Muscle layer of duodenum (tissue), 2 donors: ENCODE results near the gene ADGRL3.

ENCODE experiments used
- H3K27ac ChIP-seq: one replicate; pipeline ENCODE4 v1.7.0; 2013; ENCODE audit warnings: mild to moderate bottlenecking, low read length
- H3K27me3 ChIP-seq: one replicate; pipeline ENCODE4 v1.7.0; 2013; ENCODE audit warnings: low read depth, mild to moderate bottlenecking, control low read depth, low read length
- H3K36me3 ChIP-seq, 2 donors: one replicate each; pipeline ENCODE4 v1.7.0; 2013; ENCODE audit warnings: low read length in 2 of 2, control low read depth in 1 of 2, mild to moderate bottlenecking in 1 of 2; ENCODE audit not compliant: insufficient read depth in 2 of 2, control insufficient read depth in 1 of 2
- H3K4me1 ChIP-seq, 2 donors: one replicate each; pipeline ENCODE4 v1.7.0; 2013; ENCODE audit warnings: low read length in 2 of 2, mild to moderate bottlenecking in 2 of 2, control low read depth in 1 of 2, moderate library complexity in 1 of 2; ENCODE audit not compliant: insufficient read depth in 2 of 2, control insufficient read depth in 1 of 2
- H3K4me3 ChIP-seq, 2 donors: one replicate each; pipeline ENCODE4 v1.7.0; 2013; ENCODE audit warnings: low read length in 2 of 2, low read depth in 1 of 2, mild to moderate bottlenecking in 1 of 2
- H3K9me3 ChIP-seq, 2 donors: one replicate each; pipeline ENCODE4 v1.7.0; 2013; ENCODE audit warnings: low read length in 2 of 2, control low read depth in 1 of 2, mild to moderate bottlenecking in 1 of 2; ENCODE audit not compliant: control insufficient read depth in 1 of 2
- donor health status: healthy.

ADGRL3 gene

GRCh38 chr4:61292322-61292721 is 92.2 kb downstream of the ADGRL3 start:
- Histone ChIP-seq H3K4me3 (no peak overlapping the region), H3K9me3 (no peaks in the 10 kb centered on the region), H3K36me3 (no peaks in the 10 kb centered on the region), H3K4me1 (no peaks in the 10 kb centered on the region), H3K27ac (no peak overlapping the region), H3K27me3 (no peaks in the 10 kb centered on the region)

GRCh38 chr4:61293707-61294400 is 93.7 kb downstream of the ADGRL3 start:
- Histone ChIP-seq H3K9me3 (no peaks in the 10 kb centered on the region), H3K4me1 (no peaks in the 10 kb centered on the region), H3K36me3 (no peaks in the 10 kb centered on the region), H3K27me3 (no peaks in the 10 kb centered on the region), H3K27ac (no peak overlapping the region), H3K4me3 (no peak overlapping the region)

DNA sequence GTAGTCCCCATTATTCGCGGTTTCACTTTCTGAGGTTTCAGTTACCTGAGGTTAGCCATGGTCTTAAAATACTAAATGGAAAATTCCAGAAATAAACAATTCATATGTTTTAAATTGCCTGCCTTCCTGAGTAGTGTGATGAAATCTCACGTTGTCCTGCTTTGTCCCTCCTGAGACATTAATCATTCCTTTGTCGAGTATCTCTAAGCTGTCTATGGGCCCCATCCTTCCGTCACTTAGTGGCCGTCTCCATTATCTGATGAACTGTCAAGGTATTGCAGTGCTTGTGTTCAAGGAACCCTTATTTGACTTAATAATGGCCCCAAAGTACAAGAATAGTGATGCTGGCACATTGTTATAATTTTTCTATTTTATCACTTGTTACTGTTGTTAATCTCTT is 94.8 kb downstream of the ADGRL3 start:
- Histone ChIP-seq H3K4me3 (no peak overlapping the region), H3K36me3 (no peaks in the 10 kb centered on the region), H3K9me3 (no peaks in the 10 kb centered on the region), H3K27me3 (no peaks in the 10 kb centered on the region), H3K27ac (no peak overlapping the region), H3K4me1 (no peaks in the 10 kb centered on the region)

- no peak overlapping the region for H3K27ac ChIP-seq
- H3K4me3 ChIP-seq, result no peak overlapping the region
- H3K36me3 ChIP-seq, result no peaks in the 10 kb centered on the region
- H3K9me3 ChIP-seq, result no peaks in the 10 kb centered on the region
- H3K27me3 ChIP-seq, result no peaks in the 10 kb centered on the region
- H3K4me1 ChIP-seq, result no peaks in the 10 kb centered on the region
Measured at GRCh38 chr4:61296144-61296543, 96.0 kb downstream of the ADGRL3 start.

DNA sequence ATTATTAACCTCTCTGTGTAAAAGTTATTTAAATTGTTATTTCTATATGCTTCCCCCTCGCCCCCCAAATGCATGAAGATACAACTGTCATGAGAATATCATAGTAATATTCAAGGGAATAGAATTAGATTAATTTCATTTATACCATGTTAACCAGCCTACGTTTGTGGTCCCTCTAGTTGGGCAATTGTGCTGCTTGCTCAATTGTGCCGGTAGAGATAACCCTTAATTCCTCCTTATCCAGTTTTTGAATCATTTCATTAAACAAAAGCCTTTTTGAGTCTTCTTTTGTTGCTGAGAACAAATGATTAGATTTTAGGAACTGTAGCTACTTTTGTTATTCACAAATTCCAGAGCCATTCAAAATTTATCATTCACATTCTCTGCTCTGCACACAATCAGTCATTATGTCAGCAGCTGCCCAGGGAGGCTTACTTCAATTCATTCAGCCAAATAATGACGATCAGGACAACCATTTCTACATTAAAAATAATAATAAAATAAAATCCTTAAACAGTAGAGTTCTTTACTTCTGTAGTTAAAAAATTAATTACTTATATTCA is 98.1 kb downstream of the ADGRL3 start:
- H3K4me3 ChIP-seq, result no peak overlapping the region
- H3K27me3 ChIP-seq, result no peaks in the 10 kb centered on the region
- H3K27ac ChIP-seq, result no peak overlapping the region
- H3K9me3 ChIP-seq, result no peaks in the 10 kb centered on the region
- no peaks in the 10 kb centered on the region for H3K36me3 ChIP-seq
- H3K4me1 ChIP-seq, result no peaks in the 10 kb centered on the region

DNA sequence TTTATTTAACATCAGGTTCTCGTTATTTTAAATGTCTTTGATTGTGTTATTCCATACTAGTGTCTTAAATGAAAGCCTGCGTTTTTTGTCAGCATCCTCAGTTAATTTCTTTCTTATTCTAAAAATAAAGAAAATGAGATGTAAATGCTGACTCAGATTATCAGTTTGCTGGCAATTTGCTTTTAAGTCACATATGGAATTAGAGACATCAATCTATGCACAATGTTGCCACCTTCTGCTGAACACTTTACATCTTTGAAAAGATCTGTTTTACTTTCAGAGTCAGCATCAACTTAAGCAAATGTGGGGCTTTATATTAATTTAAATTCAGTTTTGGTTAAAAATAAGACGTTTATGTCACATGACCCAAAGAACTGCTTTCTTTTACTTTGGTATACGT is 99.2 kb downstream of the ADGRL3 start:
- Histone ChIP-seq H3K9me3 (no peaks in the 10 kb centered on the region), H3K4me1 (no peaks in the 10 kb centered on the region), H3K27me3 (no peaks in the 10 kb centered on the region), H3K36me3 (no peaks in the 10 kb centered on the region), H3K4me3 (no peak overlapping the region), H3K27ac (no peak overlapping the region)

DNA sequence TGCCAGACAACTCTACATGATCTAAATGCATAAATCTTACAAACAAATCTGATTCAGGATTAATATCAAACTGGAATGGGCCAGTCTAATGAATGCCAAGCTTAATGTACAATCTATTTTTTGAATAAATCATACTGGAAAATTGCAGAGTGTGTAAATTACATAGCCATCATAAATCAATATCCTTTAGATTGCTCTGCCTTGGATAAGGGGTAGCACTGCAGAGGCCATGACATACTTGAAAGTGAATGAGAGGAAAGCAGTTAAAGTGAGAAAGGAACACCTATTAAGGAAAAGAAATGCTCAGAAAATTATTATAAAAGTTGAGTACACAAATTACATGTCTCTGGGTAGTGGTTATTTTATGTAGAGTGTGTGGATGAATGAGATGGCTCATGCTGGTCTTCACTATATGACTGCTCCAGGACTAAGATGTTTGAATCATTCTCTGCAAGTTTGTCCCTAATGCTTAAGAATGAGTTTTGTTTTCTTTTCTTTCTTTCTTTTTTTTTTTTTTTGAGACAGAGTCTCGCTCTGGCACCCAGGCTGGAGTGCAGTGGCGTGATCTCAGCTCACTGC is 100.2 kb downstream of the ADGRL3 start:
- Histone ChIP-seq H3K4me3 (no peak overlapping the region), H3K27me3 (no peaks in the 10 kb centered on the region), H3K36me3 (no peaks in the 10 kb centered on the region), H3K4me1 (no peaks in the 10 kb centered on the region), H3K9me3 (no peaks in the 10 kb centered on the region), H3K27ac (no peak overlapping the region)

- Histone ChIP-seq H3K4me1 (no peaks in the 10 kb centered on the region), H3K27me3 (no peaks in the 10 kb centered on the region), H3K4me3 (no peak overlapping the region), H3K9me3 (no peaks in the 10 kb centered on the region), H3K27ac (no peak overlapping the region), H3K36me3 (no peaks in the 10 kb centered on the region)
Measured at GRCh38 chr4:61301271-61301670, 101.1 kb downstream of the ADGRL3 start.

DNA sequence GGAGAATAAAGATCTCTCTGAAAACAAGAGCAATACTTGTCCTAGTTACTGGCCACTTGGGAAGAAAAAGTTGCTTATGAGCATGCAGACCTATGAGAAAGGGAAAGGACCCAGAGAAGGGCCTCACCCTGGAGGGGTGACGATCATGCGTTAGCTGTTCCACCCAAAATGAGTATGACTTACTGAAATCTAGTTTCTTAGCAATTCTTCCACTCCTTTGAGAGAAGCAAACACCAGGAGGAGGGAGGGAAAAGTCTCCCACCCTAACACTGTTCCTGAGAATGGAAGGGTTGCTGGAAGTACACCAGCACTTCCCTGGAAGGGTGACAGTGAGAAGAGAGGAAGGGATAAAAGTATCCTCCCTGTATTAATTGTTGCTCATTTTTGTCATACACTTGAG is 107.9 kb downstream of the ADGRL3 start:
- H3K4me1 ChIP-seq, result no peaks in the 10 kb centered on the region
- H3K4me3 ChIP-seq, result no peak overlapping the region
- H3K9me3 ChIP-seq, result no peaks in the 10 kb centered on the region
- no peaks in the 10 kb centered on the region for H3K36me3 ChIP-seq
- no peaks in the 10 kb centered on the region for H3K27me3 ChIP-seq
- no peak overlapping the region for H3K27ac ChIP-seq

GRCh38 chr4:61309616-61310015 is 109.5 kb downstream of the ADGRL3 start:
- Histone ChIP-seq H3K4me1 (no peaks in the 10 kb centered on the region), H3K9me3 (no peaks in the 10 kb centered on the region), H3K36me3 (no peaks in the 10 kb centered on the region), H3K4me3 (no peak overlapping the region), H3K27ac (no peak overlapping the region), H3K27me3 (no peaks in the 10 kb centered on the region)

DNA sequence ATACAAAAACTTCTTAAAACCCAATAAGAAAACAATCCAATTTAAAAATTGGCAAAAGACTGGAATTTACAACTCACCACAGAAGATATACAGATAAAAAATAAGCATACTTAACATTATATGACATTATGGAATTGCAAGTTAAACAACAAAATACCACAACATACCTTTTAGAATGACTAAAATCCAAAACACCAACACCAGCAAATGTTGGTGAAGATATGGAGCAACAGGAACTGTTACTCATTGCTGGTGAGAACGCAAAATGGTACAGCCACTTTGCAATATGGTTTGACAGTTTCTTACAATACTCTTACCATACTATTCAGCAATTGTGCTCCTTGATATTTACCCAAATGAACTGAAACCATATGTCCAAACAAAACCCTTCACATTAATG is 112.4 kb downstream of the ADGRL3 start:
- Histone ChIP-seq H3K4me3 (no peak overlapping the region), H3K27ac (no peak overlapping the region), H3K9me3 (no peaks in the 10 kb centered on the region), H3K36me3 (no peaks in the 10 kb centered on the region), H3K27me3 (no peaks in the 10 kb centered on the region), H3K4me1 (no peaks in the 10 kb centered on the region)

GRCh38 chr4:61318431-61318830 is 118.3 kb downstream of the ADGRL3 start:
- no peak overlapping the region for H3K4me3 ChIP-seq
- no peaks in the 10 kb centered on the region for H3K36me3 ChIP-seq
- H3K27ac ChIP-seq, result no peak overlapping the region
- H3K9me3 ChIP-seq, result no peaks in the 10 kb centered on the region
- no peaks in the 10 kb centered on the region for H3K4me1 ChIP-seq
- H3K27me3 ChIP-seq, result no peaks in the 10 kb centered on the region
